Measurements from ENCODE around the gene GINS2. TPM values are rescaled to one million over a fixed set of nuclear protein-coding genes. Genes with fewer than 3 reads are reported as not detected.

GINS2 gene
- total RNA-seq, 1 experiment from 2014 or later: 67.4 TPM

DNA sequence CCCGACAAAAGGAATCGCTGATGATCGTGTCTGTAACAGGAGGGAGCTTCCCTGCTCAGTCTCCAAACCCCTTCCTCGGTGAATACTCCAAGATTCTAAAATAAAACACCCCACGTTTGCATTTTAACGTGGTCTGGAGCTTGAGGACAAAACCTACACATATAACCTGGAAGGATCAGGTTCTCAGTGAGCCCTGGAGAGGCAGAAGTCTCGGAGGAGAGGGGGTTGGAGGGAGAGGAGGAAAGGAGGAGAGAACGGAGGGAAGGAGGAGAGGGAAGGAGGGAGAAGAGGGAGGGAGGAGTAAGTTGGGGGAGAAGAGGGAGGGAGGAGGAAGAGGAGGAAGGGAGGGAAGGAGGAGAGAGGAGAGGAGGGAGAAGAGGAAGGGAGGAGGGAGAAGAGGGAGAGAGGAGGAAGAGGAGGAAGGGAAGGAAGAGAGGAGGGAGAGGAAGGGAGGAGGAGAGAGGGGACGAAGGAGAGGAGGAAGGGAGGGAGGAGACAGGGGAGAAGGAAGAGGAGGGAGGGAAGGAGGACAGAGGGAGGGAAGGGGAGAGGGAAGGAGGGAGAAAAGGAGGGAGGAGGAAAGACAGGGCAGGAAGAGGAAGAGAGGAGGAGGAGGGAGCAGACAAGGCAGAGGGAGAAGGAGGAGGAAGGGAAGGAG, 27.4 kb upstream of the GINS2 start:
- DNase-seq (ENCODE audit: low spot score): peak; percentile 27

DNA sequence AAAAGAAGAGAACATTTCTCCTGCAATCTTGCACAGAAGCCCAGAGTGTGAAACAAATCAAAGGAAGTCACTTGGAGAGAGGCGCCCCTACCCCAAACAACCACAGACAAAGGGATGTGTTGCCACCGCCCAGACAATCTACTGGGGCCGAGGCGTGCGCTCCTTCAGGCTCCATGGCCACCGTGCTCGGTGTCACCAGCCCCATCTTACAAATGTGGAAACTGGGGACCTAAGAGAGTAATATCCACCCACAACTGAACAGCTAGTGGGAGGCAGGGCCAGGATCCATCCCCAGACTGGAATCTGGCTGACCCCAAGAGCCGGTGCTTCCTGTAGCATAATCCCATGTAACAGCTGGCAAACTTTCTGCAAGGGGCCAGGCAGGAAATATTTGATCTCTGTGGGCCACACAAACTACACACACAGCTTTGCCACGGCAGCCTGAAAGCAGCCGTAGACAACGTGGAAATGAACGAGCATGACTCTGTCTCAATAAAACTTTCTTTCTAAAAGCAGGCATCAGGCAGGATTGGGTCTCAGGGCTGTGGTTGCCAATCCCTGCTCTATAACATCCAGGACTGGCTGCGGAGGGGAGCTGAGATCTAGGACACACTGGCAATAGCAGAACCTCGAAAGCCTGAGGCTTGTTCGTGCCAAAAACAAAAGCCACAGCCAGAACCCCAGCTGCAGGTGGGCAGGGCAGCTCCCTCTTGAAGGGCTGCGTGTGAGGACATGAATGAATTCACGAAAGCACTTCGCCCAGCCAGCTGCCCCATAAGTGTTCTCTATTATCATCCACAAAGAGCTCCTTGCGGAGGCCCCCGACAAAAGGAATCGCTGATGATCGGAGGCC, 26.6 kb upstream of the GINS2 start:
- no peak for DNase-seq (ENCODE audit: low spot score)

DNA sequence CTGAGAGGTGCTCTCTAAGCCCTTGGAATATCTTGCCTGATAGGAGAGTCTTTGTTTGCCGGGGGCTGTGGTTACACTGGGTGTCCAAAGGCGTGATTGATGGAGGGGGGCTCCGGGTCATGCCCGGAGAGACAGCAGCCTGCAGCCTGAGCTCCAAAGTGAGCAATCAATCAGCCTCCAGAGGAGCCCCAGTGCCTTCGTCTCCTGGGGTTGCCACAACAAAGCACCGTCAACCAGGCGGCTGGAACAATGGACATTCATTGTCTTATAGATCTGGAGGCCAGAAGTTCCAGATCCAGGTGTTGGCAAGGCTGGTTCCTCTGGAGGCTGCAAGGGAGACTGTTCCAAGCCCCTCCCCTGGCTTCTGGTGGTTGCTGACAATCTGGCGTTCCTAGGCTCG, 24.0 kb upstream of the GINS2 start:
- no peak for DNase-seq (ENCODE audit: low spot score)

DNA sequence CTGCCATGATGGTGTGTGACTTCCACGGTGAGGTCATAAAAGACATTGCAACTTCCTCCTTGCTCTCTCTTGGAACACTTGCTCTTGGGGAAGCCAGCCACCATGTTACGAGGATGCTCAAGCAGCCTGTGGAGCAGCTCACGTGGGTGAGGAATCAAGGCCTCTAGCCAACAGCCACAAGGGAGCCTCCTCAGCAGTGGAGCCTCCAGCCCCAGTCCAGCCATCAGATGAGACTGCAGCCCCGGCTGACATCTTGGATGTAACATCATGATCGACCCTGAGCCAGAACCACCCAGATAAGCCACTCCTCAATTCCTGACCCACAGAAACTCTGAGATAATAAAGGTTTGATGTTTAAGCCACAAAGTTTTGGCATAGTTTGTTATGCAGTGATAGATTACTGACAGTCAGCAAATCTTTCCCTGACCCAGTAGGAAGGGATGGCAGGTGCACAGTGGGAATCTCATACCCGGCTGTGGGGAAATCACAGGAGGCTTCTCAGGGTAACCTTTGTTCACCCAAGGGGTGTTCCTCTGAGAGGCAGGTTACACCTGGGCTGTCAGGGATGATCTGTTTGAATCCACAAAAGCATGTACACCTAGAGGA, 23.3 kb upstream of the GINS2 start:
- DNase-seq (ENCODE audit: low spot score): no peak

DNA sequence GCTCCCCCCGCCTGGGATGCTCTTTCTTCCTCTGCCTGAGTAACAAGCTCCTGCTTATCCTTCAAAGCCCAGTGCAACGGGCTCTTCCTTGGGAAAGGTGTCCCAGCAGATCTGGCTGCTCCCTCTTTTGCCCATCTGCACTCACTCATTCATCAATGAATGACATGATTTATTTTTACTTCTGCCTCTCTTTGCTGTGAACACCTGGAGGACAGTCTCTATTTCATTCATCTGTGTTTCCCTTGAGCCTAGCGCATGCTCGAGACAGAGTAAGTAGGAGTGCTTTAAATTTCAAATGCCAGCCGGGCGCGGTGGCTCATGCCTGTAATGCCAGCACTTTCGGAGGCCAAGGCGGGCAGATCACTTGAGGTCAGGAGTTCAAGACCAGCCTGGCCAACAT, 22.0 kb upstream of the GINS2 start:
- DNase-seq (ENCODE audit: low spot score): no peak

DNA sequence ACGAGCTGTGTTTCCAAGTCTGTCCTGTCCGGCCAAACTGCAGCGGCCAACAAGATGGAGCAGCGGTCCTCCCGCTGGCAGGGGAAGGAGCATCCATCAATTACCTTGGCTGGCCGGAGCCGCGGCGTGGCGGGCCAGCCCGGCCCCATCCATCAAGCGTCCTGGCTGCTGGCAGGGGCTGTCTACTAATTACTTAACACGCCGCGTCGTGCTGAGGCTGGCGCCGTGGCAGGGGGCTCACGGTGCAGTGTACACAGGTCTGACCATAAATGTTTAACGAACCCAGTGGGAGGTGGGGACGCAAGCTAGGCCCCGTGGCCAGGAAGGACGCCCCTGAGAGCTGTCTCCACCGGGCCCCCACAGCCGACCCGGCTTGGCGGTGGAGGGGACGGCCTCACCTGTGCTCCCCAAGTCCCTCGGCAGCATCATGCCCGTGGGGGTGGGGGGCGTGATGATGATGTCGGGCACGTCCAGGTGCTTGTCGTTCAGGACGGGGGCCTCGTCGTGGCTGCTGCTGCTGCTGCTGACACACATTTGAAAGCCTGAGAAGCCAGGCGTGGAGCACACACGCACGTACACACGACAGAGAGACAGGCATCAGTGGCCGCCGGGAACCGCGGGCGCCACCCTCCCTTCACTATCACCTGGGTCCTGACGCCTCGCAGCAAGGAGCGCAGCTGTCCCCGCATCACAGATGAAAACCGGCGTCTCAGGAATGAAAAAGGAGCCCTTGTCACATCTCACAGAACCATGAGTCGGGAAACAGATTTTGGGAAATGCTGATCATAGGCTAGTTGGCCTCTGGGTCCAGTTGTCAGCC, 21.2 kb upstream of the GINS2 start:
- no peak for DNase-seq (ENCODE audit: low spot score)

DNA sequence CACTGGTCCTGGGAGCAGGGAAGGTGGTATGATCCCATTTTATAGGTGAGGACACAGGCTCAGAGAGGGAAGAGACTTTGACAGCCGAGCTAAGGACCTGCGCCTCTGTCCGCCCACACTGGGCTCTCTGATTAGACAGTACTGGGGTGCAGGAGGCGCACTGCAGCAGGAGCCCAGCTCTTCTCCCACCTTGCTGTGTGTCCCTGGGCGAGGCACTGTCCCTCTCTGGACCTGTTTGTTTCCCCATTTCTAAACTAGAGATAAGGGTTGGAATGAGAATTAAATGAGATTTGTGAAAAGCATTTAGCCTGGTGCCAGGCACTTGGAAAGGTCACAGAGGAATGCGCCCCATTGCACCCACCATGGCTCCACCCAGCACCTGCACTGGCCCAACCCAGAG, 19.6 kb upstream of the GINS2 start:
- DNase-seq (ENCODE audit: low spot score): no peak

DNA sequence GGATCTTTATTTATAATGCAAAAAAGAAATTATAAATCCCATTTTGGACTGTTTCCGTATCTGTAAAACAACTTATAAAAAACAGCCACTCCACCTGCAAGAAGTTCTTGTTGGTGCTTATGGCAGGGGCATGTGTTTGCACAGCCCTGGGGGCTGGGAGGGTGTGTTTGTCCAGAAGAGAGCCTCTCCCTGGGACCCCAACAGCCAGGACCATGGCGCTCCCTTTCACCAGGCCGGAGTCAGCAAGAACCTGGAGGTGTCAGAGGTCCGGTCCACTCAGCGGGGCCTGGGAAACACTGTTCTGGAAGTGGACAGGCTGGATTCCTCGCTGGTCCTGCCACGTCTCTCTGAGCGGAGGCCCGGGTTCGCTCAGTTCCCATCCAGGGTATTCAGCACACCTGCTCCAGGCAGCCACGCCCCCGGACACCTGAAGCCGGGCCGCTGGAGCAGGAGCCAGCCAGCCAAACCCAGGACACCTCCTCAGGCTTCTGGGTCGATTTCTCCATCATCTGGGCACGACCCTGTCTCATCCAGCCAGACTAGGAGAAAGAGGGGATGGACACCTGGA, 18.9 kb upstream of the GINS2 start:
- no peak for DNase-seq (ENCODE audit: low spot score)

DNA sequence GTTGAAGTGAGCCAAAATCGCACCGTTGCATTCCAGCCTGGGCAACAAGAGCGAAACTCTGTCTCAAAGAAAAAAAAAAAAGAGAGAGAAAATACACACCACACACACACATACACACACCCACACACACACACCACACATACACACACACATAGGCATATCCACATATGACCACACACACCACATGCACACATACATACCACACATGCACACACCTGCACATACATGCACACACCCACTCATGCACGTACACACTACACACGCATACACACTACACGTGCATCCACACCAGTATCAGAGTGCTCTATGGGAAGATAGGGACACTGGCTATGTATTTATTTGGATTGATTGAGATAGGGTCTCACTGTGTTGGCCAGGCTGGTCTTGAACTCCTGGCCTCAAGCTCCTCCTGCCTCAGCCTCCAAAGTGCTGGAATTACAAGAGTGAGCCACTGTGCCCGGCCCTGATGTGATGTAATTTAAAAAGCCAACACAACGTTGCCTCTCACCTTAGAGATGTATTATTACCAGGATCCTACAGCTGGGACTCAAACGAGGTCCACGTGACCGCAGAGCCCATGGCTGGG, 17.8 kb upstream of the GINS2 start:
- DNase-seq (ENCODE audit: low spot score): no peak

DNA sequence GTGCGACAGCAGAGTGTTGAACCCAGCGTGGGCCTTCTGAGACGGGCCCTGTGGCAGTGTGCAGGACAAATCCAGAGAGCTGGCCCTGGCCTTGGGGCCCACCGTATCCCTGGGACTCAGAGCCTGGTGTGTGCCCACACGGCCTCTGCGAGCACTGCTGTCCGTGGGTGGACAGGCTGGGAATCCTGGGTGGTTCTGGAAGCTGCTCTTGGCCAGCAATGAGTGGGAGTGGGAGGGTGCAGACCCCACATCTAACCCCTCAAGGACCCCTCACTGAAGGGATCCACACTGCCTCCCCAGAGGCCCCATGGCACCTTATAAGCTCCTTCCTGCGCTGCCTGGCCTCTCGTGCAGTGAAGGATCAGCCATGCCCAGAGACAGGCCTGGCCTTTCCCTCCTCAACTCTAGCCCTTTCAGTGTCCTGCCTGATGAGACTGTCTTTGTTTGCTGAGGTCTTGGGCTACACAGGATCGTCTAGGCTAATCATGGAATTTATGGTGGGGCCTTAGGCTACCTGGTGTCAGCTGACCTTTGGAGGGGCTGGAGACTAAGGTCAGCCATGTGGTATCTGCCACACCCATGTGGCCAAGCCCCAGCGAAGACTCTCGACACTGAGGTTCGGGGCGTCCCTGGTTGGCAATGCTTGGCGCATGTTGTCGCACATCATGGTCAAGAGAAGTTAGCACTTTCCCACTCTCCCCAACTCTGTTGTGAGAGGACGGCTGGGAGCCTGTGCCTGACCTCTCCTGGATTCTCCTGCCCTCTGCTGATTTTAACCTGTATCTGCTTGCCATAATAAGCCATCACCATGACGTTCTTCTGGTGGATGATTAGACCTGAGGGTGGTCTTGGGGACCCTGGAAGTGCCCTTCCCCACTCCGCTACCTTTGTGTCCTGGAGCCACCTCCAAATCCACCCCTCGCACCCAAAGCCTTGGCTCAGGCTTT, 16.4 kb upstream of the GINS2 start:
- no peak for DNase-seq (ENCODE audit: low spot score)

DNA sequence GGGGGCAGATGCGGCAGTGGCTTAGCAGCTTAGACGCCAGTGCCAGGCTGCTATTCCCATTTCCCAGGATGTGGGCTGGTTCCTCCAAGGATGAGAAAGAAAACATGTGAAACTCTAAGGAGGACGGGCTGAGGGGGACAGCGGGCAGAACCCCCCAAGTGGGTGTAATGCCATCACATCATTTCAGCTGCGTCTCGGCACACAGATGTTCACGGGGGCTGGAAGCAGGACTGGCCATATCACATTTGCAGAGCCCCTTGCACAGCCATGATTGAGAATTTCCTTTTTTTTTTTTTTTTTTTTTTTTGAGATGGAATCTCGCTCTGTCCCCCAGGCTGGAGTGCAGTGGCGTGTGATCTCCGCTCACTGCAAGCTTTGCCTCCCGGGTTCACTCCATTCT, 15.3 kb upstream of the GINS2 start:
- no peak for DNase-seq (ENCODE audit: low spot score)

DNA sequence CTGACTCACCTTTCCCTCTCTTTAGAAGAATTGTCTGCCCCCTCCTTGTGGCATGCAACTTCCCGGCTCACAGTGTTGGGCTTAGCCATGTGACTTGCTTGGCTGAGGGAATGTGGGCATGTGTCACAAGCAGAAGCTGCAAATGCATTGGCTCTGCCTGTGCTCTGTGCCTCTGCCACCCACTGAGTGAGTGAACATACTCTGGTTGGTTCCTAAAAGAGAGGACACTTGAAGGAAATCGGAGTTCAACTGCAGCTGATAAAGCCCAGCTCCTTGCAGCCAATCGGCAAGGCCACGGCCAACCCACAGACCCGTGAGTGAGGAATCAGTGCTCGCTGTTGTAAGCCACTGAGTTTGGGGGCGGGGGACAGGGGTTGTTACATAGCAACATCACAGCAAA, 10.9 kb upstream of the GINS2 start:
- peak; percentile 87 for DNase-seq (ENCODE audit: low spot score)

DNA sequence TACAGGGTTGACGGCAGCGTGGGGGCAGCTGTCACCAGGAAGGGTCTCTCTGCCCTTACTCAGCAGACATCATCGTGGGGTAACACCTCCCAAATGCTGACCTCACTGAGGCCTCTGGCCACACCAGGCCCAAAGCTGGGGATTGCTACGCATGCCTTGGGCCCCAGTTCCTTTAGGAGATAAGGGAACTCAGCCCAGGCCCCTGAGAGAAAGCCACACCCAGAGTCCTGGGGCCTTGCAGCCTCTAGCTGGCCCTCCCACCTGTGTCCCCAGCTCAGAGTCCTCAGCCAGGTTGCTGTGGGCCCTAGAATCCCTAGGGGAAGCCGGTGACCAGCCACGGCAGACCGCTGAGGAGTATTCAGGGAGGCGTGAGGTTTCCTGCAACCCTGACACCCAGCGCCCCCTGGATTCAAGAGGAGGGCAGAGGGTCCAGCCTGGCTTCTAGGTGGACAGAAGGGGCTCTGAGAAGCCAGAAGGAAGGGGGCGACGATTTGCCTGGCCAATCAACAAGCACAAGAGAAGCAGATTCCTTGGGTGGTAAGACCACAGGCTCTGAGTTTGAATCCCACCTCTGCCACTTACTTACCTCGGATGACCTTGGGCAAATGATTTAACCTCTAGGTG, 10.3 kb upstream of the GINS2 start:
- DNase-seq (ENCODE audit: low spot score): no peak

DNA sequence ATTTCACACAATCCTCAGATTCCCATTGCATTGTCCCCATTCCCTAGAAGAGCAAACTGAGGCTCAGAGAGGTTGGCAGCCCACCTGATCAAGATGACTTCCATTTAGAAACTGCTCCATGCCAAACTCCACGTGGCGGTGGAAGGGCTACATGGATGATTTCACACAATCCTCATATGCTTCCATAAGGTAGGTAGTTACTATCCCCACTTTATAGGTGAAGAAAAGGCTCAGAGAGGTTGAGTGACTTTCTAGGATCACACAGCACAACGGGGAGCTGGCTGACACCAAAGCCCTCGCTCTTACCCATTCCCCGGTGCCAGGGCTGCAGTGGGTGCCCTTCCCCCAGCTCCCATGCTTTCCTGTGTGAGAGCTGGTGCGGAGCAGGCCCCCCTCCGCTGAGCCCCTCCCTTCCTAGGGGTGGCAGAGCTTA, 9.7 kb upstream of the GINS2 start:
- DNase-seq (ENCODE audit: low spot score): no peak

DNA sequence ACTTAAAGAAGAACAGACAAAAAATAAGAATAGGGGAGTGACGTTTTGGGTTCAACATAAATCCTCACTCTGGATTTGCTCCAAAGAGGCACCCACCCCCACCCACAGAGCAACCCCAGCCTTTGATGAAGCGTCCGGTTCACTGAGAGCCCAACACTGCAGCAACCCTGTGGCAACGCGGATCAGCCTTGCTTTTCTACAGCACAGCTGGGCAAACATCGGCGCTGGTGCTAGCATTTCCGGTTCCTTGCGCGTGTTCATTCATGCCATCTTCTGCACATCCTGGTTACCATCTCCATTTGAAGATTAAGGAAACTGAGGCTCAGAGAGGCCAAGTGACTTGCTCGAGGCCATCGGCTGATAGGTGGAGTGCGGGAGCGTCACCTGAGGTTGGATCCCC, 8.7 kb upstream of the GINS2 start:
- DNase-seq (ENCODE audit: low spot score): no peak

DNA sequence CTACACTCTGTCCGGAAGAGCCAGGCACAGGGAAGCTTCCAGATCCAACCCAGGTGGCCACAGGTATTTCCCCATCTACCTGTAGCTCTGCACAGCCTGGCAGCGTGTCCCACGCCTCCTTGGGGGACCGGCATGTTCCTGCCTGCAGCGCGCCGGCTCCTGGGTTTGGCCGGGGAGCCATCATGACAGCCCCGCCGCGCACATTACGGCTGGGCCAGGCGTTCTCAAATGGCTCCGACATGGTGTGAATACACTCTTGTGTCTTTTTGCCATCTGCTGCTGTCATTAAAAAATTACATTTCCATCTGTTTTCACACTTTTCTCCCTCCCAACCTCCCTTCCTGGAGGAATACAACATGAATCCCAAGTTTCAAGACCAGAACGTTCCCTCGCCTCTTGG, 8.0 kb upstream of the GINS2 start:
- no peak for DNase-seq (ENCODE audit: low spot score)

DNA sequence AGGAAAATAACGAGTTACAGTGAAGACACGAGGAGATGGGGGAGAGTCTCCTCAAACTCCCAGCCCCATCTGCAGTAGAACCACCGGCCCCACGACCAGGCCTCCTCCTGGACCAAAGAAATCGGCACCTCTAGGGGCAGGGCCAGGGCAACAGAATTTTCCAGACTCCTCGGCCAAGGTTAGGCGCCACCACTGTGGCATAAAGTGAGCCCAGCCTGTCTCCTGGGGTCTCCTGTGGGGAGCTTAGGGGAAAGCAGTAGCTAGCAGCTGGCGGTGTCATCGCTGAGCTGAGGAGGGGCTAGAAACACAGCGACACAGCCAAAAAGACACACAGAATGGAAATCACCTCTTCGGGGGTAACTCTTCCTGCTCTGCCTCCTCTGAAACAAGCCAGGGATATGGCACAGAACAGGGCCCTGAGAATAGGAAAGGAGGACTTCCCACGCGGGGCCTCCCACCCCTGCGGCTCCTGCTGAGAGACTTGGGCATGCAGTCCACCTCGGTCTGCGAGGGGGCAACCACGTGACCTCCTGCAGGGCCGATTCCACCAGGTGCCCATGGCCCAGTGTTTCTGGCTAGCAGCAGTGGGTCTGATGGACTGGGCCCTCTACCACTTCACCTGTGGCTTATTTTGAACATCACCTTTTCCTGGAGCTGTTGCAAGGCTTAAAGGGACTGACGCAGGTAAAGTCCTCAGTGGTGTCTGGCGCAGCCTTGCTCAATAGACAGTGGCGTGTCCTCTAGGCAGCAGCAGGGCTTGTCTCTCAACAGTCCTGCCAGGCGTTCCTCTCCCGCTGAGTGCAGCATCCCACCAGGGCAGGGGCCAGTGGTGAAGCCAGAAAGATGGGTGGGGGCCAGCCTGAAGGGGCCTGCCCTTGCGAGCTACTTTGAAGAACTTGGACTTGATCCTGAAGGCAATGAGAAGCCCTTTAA, 6.7 kb upstream of the GINS2 start:
- DNase-seq (ENCODE audit: low spot score): no peak

DNA sequence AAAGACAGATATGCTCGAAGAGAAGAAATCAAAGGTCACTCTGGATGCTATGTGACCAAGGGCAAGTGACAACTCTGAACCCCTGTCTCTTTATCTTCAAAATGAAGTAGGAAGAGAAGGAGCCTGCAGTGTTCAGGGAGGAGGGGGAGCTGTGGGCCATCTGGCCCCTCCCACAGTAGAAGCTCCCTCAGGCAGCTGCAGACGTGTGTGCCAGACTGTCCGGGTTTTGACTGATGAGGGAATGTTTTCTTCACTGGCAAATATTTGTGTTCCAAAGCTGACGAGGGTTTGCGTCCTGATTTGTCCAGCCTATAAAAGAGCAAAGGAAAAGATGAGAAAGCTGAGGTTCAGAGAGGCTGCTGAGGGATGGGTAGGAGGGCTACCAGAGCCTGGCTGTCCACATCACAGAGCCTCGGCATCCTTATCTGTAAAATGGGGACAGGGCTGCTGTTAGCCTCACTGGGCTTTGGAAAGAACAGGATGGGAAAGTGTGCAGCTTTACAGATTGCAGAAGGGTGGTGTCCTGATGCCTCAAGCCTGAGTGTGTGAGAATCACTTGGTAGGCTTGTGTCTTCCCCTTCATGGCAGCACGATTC, 1.8 kb upstream of the GINS2 start:
- DNase-seq (ENCODE audit: low spot score): no peak

All from A172 (cell line).